Skeletal muscle satellite cell (primary cell): ENCODE results near the gene ADAM8.
A peak's percentile ranks its signal among the peaks of the same experiment; 100 is the strongest.

Experiments used
- H3K27me3 ChIP-seq: 2 replicates; pipeline ENCODE4 v1.7.0; 2013; ENCODE audit warnings: low read length; ENCODE audit not compliant: control insufficient read depth, insufficient read depth
- H3K36me3 ChIP-seq: 2 replicates; pipeline ENCODE4 v1.7.0; 2013; ENCODE audit warnings: mild to moderate bottlenecking, control low read depth, low read length; ENCODE audit not compliant: insufficient read depth
- H3K4me1 ChIP-seq: 2 replicates; pipeline ENCODE4 v1.7.0; 2013; ENCODE audit warnings: low read length; ENCODE audit not compliant: control insufficient read depth, insufficient read depth
- H3K4me2 ChIP-seq: 2 replicates; pipeline ENCODE4 v1.7.0; 2013; ENCODE audit warnings: mild to moderate bottlenecking, low read length
- H3K4me3 ChIP-seq: 2 replicates; pipeline ENCODE4 v1.7.0; 2013; ENCODE audit warnings: low read length
- H3K9ac ChIP-seq: 2 replicates; pipeline ENCODE4 v1.7.0; 2013; ENCODE audit warnings: mild to moderate bottlenecking, low read depth, low read length, moderate library complexity
- H3K9me3 ChIP-seq: replicated peaks from 2 replicates; pipeline ENCODE4 v1.7.0; 2013; ENCODE audit warnings: mild to moderate bottlenecking, control low read depth, low read length

ADAM8 gene

DNA sequence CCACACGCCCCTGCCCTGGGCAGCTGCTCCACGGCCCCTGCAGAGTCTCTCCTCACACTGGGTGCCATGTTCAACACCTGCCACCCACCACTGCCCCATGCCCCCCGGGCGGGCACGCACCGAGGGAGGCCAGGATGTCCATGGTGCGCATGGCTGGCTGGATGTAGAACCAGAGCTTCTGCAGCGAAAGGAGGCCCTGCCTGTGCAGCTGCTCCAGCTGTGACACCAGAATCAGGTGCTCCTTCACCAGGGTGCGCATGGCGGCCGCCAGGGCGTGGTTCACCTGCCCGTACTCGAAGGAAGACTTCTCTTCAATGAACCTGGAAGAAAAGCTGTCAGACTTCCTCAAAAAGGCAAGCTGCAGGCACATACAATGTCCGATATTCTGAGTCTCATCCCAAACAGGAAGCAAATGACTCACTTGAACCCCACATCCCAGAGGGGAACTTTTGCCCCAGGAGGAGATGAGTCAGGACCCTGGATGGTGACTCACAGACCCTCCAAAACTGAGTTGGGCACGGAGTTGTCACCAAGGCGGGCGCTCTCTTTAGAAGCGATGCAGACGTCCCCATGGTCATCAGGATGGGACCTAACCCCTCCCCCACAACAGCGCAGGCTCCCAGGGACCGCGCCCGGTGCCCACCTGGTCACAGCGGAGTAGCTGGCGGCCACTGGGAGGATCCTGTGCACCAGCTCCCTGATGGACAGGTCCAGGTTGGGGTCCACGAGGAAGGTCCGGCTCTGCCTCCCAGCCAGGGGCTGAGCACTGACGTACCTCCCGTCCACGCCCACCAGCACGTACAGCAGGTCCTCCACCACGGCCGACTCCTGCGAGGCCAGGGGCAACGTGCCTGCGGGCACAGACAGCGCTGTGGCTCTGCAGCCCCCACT, 16.5 kb upstream of the ADAM8 start:
- no peaks in the 10 kb centered on the region for H3K9me3 ChIP-seq
- H3K9ac ChIP-seq: no peak overlapping the region
- H3K27me3 ChIP-seq: no peaks in the 10 kb centered on the region
- peaks cover 59% of the 10 kb centered on the region for H3K36me3 ChIP-seq
- peaks cover 17% of the 10 kb centered on the region for H3K4me1 ChIP-seq
- H3K4me2 ChIP-seq: peak overlapping the region; percentile 65
- peak overlapping the region; percentile 33 for H3K4me3 ChIP-seq

DNA sequence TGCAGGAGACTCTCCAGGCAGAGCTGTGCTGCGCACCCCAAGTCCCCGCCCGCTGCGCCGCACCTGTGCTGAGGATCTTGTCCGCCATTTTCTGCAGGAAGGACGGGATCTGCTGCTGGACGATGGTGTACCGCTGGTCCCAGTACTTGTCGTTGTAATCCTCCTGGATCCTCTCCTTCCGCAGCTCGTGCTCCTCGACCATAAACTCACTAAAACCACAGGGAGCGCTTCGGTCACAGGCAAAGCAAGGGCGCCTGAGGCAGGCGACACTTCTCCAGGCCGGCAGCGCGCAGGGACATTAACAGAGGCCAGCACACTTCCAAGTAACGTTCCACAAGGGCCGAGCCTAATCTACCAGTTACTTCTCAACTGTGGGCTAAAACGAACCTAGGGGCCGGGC, 13.1 kb upstream of the ADAM8 start:
- Histone ChIP-seq H3K36me3 (peaks cover 61% of the 10 kb centered on the region), H3K4me3 (no peak overlapping the region), H3K4me2 (no peak overlapping the region), H3K4me1 (peaks cover 17% of the 10 kb centered on the region), H3K9ac (no peak overlapping the region), H3K27me3 (no peaks in the 10 kb centered on the region), H3K9me3 (no peaks in the 10 kb centered on the region)

DNA sequence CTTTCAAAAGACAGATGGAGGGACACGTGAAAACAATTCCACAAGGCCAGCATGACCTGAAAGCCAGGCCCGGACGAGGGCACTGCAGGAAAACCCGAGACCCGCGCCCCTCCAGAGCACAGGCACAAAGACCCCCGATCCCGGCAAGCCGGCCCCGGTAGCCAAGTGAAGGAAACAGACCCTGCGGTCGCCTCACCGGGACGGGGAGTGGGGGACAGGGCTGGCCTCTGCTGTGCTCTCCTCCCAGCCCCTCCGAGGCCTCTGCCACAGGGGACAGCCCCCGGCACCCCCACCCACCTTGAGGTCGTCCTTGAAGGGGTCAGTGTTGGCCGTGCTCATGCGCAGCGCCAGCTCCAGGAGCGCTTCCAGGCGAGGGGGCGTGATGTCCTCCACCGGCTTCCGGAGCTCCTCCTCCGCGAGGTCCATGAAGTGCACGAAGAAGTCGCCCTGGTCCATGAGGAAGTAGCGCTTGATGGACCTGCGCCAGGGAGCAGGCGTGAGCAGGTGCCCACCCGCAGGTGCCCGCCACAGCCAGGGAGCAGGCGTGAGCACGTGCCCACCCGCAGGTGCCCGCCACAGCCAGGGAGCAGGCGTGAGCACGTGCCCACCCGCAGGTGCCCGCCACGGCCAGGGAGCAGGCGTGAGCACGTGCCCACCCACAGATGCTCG, 11.3 kb upstream of the ADAM8 start:
- Histone ChIP-seq H3K36me3 (peaks cover 75% of the 10 kb centered on the region), H3K4me3 (no peak overlapping the region), H3K4me2 (no peak overlapping the region), H3K27me3 (no peaks in the 10 kb centered on the region), H3K4me1 (peaks cover 7% of the 10 kb centered on the region), H3K9me3 (no peaks in the 10 kb centered on the region), H3K9ac (no peak overlapping the region)

DNA sequence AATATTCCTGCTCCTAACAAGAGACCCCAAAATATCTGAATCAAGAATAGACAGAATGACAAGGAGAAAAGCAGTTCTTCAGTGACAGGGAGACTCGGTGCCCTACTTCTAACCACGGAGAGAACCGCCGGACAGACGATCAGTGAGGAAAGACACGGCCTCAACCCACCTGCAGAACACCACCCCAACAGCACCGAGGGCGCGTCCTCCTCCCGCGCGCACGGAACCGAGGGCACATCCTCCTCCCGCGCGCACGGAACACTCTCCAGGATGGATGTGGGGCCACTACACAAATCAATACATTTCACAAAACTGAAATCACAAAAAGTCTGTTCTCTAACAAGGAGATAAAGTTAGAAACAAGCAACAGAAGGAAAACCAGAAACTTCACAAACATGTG, 9.7 kb upstream of the ADAM8 start:
- Histone ChIP-seq H3K9me3 (no peaks in the 10 kb centered on the region), H3K4me1 (no peaks in the 10 kb centered on the region), H3K4me3 (no peak overlapping the region), H3K36me3 (peaks cover 83% of the 10 kb centered on the region), H3K9ac (no peak overlapping the region), H3K27me3 (no peaks in the 10 kb centered on the region), H3K4me2 (no peak overlapping the region)

DNA sequence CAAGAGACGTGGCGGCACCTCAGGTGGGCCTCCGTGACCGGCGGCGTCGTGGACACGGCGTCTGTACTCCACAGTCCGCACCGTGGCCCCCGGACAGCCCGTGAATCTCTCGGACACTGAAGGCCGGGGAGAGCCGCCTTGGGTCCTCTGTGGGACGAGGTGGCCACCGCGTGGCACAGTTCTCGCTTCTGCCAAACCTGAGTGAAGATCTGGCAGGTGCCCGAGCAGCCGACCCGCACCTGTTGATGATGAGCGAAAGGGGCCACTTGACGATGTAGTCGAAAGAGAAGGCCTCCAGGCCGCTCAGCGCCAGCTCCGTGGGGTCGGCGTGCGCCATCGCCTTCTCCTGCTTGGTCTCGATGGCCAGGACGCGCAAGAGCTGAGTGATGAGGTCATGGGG, 8.5 kb upstream of the ADAM8 start:
- H3K4me3 ChIP-seq: no peak overlapping the region
- H3K4me2 ChIP-seq: no peak overlapping the region
- no peaks in the 10 kb centered on the region for H3K9me3 ChIP-seq
- H3K27me3 ChIP-seq: no peaks in the 10 kb centered on the region
- H3K9ac ChIP-seq: no peak overlapping the region
- H3K4me1 ChIP-seq: no peaks in the 10 kb centered on the region
- peaks cover 79% of the 10 kb centered on the region for H3K36me3 ChIP-seq

DNA sequence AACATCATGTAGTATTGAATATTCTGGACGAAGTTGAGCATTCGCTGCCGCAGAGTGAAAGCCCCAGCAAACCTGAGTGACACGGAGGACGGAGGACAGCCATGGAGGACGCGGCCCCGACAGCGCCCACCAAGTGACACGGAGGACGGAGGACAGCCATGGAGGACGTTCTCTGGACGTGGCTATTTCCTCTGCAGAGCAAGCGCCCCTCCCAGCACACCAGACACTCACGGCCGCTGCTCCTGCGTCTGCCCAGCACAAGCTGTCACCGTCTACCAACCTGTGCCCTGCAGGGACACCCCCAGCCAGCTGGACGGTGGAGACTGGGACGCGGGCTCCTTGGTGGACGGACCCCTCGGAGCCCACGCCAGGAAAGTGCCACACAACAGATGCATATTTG, 7.3 kb upstream of the ADAM8 start:
- H3K27me3 ChIP-seq: no peaks in the 10 kb centered on the region

DNA sequence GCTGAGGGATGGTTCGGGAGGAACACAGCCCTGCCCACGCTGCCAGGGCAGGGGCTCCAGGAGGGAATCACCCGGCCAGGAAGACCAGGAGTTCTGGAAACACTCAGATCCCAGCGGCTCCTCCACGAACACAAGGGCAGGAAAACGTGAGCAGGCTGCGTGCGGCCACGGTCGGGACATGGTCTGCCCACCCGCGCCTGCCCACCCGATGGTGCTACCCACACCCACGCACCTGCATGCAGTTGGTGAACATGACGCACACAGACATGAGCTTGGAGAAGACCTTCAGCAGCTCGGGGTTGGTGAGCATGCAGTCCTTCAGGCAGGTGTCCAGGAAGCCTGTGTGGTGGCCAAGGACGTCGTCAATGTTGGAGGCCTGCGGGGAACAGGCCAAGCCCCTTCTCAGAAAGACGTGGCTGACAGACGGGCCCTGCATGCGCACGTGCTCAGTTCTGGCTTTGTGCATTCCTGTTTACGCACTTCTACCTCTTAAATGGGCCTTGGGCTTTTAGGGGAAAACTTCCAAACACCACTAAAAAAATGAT, 6.2 kb upstream of the ADAM8 start:
- Histone ChIP-seq H3K4me3 (no peak overlapping the region), H3K9me3 (no peaks in the 10 kb centered on the region), H3K27me3 (no peaks in the 10 kb centered on the region), H3K9ac (no peak overlapping the region), H3K4me1 (no peaks in the 10 kb centered on the region), H3K4me2 (no peak overlapping the region), H3K36me3 (peaks cover 63% of the 10 kb centered on the region)

More for the DNA sequence above, 7.3 kb upstream of the ADAM8 start:
- Histone ChIP-seq H3K36me3 (peaks cover 71% of the 10 kb centered on the region), H3K4me2 (no peak overlapping the region), H3K4me1 (no peaks in the 10 kb centered on the region), H3K9ac (no peak overlapping the region), H3K4me3 (no peak overlapping the region), H3K9me3 (no peaks in the 10 kb centered on the region)

DNA sequence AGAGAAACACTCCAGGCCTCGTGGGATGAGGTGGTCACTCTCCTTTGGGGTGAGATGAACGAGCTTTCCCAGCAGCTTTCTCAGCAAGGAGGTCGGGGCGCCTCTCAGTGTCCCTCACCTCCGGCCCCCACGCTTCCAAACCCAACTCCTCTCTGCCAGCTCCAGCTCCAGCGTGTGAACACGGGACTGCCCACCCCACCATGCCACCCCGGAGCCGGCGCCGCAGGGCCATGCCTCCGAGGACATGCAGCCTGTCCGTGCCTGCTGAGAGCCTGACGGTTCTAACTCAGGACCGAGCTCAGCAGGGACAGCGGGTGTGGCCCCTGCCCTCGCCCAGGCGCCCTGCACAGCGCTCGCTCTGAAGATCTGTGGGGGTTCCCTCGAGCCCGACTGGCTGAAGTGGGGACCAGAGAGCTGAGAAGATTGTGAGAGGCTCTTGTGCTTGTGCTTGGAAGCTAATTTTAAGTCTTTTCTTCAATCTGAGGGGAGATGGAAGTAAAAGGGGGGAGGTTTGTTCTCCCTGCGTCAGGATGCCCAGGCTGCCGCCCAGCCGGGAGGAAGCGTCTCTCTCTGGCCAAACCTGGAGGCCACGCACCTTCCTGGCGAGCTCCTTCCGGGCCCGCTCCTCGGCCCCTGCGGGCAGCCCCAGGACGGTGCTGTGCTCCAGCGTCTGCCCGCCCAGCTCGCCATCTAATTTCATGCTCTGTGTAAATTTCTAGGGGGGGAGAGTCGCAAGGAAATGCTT, 5.1 kb upstream of the ADAM8 start:
- Histone ChIP-seq H3K36me3 (peaks cover 56% of the 10 kb centered on the region), H3K9ac (no peak overlapping the region), H3K4me1 (no peaks in the 10 kb centered on the region), H3K27me3 (peaks cover 3% of the 10 kb centered on the region), H3K4me2 (no peak overlapping the region), H3K9me3 (no peaks in the 10 kb centered on the region), H3K4me3 (no peak overlapping the region)

DNA sequence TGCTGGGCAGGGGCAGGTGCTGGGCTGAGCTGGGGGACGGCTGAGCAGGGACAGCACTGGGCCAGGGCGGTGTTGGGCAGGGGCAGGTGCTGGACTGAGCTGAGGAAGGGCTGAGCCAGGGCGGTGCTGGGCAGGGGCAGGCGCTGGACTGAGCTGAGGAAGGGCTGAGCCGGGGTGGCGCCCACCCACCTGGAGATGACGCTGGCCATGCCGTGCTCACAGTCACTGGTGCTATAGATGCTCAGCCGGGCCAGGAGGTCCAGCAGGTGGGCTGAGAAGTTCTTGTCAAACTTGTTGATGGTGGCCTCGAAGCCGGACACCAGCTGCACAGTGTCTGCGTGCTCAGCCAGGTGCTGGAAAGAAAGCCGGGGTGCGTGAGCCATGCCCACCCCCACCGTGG, 4.4 kb upstream of the ADAM8 start:
- peaks cover 50% of the 10 kb centered on the region for H3K36me3 ChIP-seq

DNA sequence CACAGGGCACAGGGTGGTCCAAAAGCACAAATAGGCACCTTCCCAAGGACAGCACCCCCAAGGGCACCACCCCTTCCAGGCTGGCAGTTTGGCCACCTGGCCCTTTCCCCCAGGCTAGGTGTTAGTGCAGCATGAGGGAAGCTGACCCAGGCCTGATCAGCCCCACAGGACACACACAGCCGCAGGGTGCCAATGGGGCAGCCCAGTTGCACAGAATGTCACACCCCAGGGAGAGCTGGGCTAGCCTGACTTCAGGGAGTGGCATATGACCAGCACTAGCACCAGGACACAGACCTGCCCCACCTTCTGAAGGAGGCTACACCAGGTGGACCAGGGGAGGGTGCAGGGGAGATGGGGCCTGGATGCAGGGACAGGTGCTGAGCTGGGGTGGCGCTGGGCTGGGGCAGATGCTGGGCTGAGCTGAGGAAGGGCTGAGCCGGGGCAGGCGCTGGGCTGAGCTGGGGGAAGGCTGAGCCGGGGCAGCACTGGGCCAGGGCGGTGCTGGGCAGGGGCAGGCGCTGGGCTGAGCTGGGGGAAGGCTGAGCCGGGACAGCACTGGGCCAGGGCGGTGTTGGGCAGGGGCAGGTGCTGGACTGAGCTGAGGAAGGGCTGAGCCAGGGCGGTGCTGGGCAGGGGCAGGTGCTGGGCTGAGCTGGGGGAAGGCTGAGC, 3.9 kb upstream of the ADAM8 start:
- Histone ChIP-seq H3K9ac (no peak overlapping the region), H3K27me3 (peaks cover 15% of the 10 kb centered on the region), H3K9me3 (no peaks in the 10 kb centered on the region), H3K4me3 (no peak overlapping the region), H3K36me3 (peaks cover 44% of the 10 kb centered on the region), H3K4me1 (no peaks in the 10 kb centered on the region), H3K4me2 (no peak overlapping the region)

More for the DNA sequence above, 4.4 kb upstream of the ADAM8 start:
- Histone ChIP-seq H3K4me2 (no peak overlapping the region), H3K4me1 (no peaks in the 10 kb centered on the region), H3K27me3 (peaks cover 9% of the 10 kb centered on the region), H3K4me3 (no peak overlapping the region), H3K9ac (no peak overlapping the region), H3K9me3 (no peaks in the 10 kb centered on the region)
